ENCODE data around the gene CENPN. TPM values are rescaled to one million over a fixed set of nuclear protein-coding genes. Genes with fewer than 3 reads are reported as not detected.
A peak's percentile ranks its signal among the peaks of the same experiment; 100 is the strongest.

CENPN gene
- total RNA-seq, 4 donors from 2014 or later = 0.47 to 88.3 (median 3.5) TPM

DNA sequence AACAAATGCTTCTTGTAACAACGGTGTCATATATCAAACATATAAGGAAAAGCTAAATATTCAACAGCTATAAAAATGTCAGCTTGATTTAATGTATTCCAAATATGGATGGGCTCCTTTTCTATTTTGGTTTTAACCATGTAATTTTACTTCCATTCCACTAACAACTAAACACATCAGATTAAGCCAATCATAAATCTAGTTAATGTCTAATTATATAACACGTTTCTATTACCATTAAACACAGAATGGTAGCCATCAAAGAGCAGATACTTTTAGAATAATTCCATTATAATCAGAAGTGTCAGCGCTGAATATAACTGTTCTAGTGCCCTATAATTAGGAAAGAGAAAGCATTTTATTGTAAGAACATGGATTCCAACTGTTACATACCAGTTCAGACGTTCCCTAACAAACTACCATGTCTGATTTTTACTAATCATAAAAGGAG, 10.3 kb upstream of the CENPN start:
- no peaks in the 10 kb centered on the region for H3K27me3 ChIP-seq
- H3K4me3 ChIP-seq = peak overlapping the region; percentile 3 to 41 (median 32)
- no peaks in the 10 kb centered on the region for H3K36me3 ChIP-seq
- peaks cover 0 to 4% (median 0%) of the 10 kb centered on the region in 4 donors for H3K4me1 ChIP-seq
- H3K27ac ChIP-seq = peak overlapping the region; percentile 33 to 67 (median 44)
- no peak for DNase-seq
- no peak for TF ChIP-seq POLR2A (IDR thresholded peaks at IDR 0.05)
- no peak for TF ChIP-seq CTCF (IDR thresholded peaks at IDR 0.05)
- H3K9me3 ChIP-seq = no peaks in the 10 kb centered on the region

DNA sequence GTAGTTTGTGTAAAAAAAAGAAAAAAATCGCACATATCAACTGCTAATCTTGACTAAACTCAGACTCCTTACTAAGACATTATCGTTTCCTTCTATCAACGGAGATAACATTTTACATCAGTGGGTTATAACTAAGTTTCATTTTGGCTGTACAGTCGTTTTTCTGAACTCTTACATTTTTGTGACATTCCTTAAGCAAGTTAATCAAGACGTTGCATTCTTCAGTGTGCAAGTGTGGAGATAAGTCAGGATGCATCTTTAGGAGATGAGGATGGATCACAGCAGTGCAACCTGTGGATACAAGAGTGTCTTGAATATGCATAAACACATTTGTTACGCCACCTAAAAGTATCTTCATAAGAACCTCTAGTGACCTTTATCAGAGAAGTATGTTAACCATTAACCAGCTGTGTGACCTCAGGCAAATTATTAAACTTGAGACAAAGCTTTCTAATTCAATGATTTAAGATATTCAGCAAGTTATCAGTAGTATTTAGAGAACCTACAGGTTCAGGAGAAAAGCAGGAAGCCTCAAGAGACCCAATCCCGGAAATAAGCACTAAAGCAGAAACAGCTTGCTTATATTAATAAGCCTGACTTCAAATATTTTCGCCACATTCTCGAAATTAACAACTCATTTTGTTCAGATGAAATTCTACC, 9.7 kb upstream of the CENPN start:
- no peaks in the 10 kb centered on the region for H3K9me3 ChIP-seq
- no peaks in the 10 kb centered on the region for H3K27me3 ChIP-seq
- H3K36me3 ChIP-seq = no peaks in the 10 kb centered on the region
- peaks cover 0 to 4% (median 0%) of the 10 kb centered on the region in 4 donors for H3K4me1 ChIP-seq
- no peak for DNase-seq
- TF ChIP-seq POLR2A (IDR thresholded peaks at IDR 0.05) (no peak), CTCF (IDR thresholded peaks at IDR 0.05) (no peak)
- H3K4me3 ChIP-seq = peak overlapping the region; percentile 3 to 41 (median 32)
- peak overlapping the region; percentile 33 to 67 (median 44) for H3K27ac ChIP-seq

GRCh38 chr16:80997964-80998620, 8.9 kb upstream of the CENPN start:
- Histone ChIP-seq H3K27me3 (no peaks in the 10 kb centered on the region), H3K9me3 (no peaks in the 10 kb centered on the region), H3K4me3 (peak overlapping the region in 1 of 4 donors; percentile 39), H3K36me3 (no peaks in the 10 kb centered on the region), H3K4me1 (peaks cover 0 to 4% (median 0%) of the 10 kb centered on the region in 4 donors), H3K27ac (peak overlapping the region in 2 of 4 donors; percentile 33 to 38)
- TF ChIP-seq POLR2A (IDR thresholded peaks at IDR 0.05) (no peak), CTCF (IDR thresholded peaks at IDR 0.05) (no peak)
- no peak for DNase-seq

- Histone ChIP-seq H3K27me3 (no peaks in the 10 kb centered on the region), H3K36me3 (no peaks in the 10 kb centered on the region), H3K9me3 (no peaks in the 10 kb centered on the region), H3K4me3 (no peak overlapping the region), H3K27ac (no peak overlapping the region), H3K4me1 (peaks cover 0 to 14% (median 2%) of the 10 kb centered on the region in 4 donors)
- TF ChIP-seq POLR2A (IDR thresholded peaks at IDR 0.05) (no peak), CTCF (IDR thresholded peaks at IDR 0.05) (no peak)
- no peak for DNase-seq
Measured at GRCh38 chr16:81000873-81001272, 6.1 kb upstream of the CENPN start.

- DNase-seq = no peak
- Histone ChIP-seq H3K27me3 (no peaks in the 10 kb centered on the region), H3K9me3 (no peaks in the 10 kb centered on the region), H3K4me3 (no peak overlapping the region), H3K27ac (no peak overlapping the region), H3K36me3 (no peaks in the 10 kb centered on the region), H3K4me1 (peaks cover 0 to 15% (median 3%) of the 10 kb centered on the region in 4 donors)
- TF ChIP-seq CTCF (IDR thresholded peaks at IDR 0.05) (no peak), POLR2A (IDR thresholded peaks at IDR 0.05) (no peak)
Measured at GRCh38 chr16:81001330-81001729, 5.7 kb upstream of the CENPN start.
